HG03095 (cell line): Measurements from ENCODE around the gene ADAM33.

Source experiments
- ATAC-seq: cut with Tn5 transposase; IDR thresholded peaks from one replicate; pipeline ENCODE4 v1.9.1; 2021; ENCODE audit warnings: moderate library complexity; ENCODE audit not compliant: unreplicated experiment

Gene ADAM33

DNA sequence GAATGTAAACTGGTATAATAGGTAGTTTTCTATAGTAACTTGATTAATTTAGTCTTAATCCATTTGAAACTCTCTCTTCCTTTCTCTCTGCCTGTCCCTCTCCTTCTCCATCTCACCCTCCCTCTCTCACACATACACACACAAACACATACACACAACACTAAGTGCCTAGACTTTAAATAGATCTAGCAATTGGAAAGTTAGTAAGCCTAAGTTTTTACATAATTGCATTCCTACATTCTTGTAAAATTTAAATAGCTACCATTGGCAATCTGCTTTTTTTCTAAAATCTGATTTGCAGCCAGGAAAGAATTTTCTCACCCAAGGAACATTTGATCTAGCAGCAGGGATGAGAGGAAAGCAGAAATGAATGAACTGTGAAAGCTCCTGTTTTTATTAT lies 34.3 kb downstream of the ADAM33 start:
- no peak for ATAC-seq

DNA sequence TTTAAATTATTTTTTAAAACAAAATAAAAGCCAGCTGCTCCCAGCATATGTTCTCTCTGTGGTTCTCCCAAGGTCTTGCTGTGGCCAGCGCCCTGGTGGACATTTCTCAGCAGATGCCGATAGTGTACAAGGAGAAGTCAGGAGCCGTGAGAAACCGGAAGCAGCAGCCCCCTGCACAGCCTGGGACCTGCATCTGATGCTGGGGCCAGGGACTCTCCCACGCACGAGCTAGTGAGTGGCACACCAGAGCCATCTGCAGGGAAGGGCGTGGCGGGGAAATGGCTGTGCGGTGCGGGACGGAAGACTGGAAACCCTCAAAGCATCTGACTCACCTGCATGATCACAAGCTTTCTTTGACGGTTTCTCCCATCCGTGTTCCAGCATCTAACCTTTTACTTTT lies 35.2 kb downstream of the ADAM33 start:
- ATAC-seq = no peak

DNA sequence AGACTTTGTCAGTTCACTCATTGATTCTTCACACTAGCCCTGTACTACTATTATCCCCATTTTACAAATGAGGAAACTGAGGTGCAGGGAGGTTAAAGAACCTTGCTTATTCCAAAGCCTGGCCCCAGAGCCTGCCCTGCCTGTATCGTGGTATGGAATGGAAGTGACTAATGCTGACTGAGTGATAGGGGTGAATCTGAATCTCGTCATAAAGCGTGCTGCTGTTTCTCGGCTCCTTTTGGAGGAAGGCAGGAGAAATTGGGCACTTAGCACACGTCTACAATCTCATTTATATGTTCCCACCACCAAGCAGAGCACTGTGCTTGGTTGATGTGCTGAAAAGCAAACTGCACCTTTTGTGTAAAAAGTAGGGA lies 35.8 kb downstream of the ADAM33 start:
- no peak for ATAC-seq

DNA sequence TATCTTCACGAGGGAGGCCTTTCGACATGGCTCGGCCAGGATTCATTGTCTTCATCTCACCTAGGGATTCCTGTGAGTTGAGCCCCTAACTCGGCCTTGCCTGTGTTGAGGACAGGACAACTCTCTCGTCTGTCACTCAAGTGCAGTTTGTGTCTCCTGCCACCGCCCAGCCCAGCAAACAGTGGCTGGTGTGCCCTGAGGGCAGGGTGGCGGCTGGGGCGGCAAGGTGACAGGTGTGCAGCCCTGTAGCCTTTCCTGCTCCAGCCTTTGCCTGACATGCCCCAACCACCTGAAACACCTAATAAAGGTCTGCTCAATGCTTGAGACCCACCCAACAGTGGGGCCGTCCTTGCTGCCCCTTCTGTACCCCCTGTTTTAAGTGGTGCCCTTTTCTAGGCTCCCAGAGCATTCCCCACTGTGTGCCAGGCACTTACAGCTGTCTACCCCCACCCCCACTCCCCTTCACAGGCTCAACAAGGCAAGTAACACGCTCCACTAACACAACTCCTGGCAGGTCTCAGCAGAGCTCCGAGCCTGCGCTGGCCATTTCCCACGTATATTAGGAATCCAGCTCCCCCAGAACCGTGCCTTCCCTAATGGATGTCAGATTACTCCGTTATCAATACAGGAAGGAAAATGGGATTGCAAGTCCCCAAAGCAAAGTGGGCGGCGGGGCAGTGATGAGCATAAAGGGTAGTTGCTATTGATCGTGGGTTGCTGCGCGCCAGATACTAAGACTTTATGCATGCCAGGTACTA lies 36.3 kb downstream of the ADAM33 start:
- ATAC-seq = no peak

DNA sequence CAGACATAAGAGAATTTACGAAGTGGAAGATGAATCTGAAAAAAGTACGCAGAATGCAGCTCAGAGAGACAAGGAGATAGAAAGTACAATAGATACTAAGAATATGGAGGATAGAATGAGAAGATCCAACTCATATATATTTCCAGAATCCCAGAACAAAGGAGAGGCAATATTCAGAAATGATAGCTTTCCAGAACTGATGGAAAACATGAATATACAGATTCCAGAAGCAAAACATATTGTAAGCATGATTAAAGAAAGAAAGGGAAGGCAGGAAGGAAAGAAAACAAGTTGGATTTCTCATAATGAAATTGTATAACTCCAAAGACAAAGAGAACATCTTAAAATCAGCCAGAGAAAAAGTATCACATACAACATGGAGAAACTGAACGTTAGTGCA lies 41.6 kb downstream of the ADAM33 start:
- ATAC-seq = no peak

DNA sequence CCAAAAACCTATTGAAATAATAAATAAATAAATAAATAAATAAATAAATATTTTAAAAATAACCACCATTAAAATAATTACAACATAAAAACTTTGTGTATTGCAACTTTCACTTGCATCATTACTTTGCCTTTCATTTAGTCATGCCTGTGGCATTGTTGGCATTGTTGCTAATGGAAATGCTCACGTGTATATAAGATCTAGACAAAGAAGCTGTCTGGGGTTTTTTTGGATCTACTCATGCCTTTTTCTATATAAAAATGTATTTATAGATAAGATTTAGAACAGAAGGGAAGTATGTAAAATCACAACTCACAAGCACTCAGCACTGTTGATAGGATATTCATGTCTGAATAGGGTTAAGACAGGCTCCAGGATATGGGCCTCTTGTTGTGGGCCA lies 46.5 kb downstream of the ADAM33 start:
- no peak for ATAC-seq

DNA sequence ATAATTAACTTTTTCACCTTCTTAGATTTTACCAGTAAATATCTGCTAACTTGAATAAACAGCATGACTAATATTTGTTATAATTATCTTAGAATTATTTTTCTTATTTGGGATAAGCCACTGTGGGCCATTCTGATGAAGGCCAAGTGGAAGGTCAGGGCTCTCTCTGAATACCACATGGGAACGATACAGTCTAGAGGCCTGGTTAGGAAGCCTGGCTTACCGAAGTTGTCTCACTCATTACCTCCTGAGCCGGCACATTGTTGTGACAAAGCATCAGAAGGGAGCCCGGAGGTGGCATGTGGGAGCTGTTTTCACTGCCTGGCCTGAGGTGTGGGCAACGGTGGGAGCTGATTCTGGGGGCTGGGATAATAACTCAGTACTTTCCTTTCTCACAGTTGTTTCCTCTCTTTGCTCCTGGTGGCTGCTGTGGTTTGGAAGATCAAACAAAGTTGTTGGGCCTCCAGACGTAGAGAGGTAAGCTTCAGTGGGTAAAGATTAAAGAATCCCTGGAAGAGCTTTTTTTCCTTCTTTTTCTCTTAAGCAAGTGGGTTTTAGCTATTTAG lies 47.8 kb downstream of the ADAM33 start:
- no peak for ATAC-seq

DNA sequence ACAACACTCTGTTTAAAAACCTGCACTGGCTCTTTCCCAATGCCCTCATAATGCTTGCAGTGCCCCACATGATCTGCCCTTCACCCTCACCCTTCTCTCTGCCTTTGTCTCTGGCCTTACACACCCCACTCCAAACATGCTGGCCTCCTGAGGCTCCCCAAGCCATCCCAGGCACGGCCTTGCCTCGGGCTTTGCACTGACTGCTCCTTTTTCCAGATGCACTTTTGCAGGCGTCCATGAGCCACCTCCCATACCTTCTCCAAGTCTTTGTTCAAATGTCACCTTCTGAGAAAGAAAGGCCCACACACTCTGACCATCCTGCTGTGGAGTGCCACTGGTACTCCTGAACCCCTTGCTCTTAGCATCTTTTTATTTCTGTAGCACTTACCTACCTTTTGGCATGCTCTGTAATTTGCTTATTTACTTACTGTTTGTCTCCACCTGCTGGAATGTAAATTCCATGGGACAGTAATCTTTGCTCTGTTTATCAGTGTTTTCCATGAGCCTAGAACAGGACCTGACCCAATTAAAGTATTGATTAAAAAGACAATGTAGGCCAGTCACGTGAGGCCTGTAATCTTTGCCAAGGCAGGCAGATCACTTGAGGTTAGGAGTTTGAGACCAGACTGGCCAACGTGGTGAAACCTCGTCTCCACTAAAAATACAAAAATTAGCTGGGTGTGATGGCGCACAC lies 49.4 kb downstream of the ADAM33 start:
- ATAC-seq = no peak

DNA sequence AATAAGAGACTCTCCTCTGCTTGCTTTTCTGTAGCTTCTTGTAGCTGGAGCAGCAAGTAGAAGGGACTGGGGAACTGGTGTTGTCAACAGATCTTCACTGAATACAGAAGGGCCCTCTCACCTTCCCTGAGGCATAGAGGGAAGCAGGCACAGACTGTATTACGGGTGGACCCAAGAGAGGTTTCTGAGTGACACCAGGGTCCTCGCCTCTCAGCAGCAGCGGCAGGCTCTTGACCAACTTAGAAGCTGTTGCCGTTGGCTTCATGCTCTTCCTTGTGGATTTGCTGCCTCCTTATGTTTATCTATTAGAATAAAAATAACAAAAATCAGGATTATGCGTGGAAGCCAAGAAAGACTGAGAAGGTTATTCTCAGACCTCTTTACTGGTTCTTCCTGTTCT lies 50.3 kb downstream of the ADAM33 start:
- no peak for ATAC-seq

DNA sequence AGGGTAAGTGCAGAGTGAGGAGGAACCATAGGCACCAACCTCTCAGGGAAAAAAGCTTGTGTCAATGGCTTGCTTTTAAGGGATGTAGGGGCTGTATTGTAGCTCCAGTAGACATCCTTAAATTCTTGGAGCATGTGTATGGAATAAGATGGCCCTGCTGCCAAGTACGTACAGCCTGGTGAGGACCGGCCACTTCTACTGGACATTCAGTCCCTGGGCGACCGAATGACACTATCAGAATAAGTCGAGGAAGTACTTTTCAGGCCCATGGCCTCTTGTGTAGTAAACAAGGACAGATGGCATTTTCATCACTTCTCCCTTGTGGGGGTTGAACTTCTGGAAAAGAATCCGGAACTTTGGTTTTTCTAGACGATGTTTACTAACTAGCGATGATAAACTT lies 51.4 kb downstream of the ADAM33 start:
- no peak for ATAC-seq

DNA sequence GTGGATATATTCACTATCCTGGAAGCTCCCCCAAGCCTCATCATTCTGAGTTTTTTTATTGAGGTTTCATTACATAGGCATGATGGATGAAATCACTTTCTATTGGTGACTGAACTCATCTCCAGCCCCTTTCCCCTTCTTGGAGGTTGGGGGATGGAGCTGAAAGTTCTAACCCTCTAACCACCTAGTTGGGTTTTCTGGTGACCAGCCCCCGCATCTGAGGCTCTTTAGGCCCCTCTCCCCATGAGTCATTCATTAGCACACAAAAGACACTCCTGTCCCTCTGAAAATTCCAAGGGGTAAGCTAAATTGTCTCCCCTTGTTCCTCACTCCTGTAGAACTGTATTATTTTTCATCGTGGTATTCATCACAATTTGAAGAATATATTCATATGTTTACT lies 51.9 kb downstream of the ADAM33 start:
- no peak for ATAC-seq

DNA sequence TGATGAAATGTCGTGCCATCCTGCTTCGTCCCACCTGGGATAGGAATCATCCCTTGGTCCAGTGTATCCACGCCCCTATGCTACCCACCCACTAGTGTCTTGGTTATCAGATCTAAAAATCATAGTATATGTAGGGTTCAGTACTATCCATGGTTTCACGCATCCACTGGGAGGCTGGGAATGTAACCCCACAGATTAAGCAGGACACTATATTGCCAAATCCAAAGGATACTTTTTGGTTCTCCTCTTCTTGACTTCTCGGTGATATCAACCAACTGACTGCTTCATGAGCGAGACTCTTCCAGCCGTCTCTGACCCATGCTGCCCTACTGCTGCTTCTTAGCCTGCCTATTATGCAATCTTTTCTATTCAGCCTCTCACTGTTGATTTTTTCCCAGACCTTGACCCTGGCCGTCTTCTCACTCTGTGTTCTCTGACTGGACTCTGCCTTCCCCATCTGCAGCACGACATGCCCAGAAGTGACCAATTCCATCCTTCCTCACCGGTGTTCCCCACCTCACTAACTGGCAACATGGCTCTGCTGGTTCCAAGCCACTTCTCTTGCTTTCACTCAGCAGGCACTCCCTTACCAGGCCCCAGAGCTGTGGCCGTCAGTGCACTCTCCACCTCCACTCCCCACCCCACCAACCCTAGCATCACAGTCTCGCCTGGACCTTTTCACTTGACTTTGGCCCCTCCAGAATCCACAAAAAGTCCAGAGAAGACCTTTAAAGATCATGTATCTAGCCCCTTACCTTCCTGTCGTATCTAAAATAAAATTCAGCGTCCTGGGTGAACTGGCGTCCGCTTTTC lies 53.1 kb downstream of the ADAM33 start:
- ATAC-seq = no peak

DNA sequence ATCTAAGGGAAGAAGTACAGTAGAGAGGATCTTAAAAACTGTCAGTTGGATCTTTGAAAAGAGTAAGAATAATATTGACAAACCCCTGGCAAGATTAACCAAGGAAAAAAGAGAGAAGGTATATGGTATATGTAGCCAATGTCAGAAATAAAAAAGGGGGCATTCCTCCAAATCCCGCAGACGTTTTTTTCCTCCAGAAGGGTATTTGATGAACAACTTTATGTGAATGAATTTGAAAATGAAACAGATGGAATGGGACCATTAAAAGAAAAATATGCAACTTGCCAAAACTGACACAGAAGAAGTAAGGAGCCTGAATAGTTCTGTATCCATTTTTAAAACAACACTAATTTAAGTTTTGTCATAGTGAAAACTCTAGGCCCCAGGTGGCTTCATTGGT lies 54.3 kb downstream of the ADAM33 start:
- no peak for ATAC-seq

DNA sequence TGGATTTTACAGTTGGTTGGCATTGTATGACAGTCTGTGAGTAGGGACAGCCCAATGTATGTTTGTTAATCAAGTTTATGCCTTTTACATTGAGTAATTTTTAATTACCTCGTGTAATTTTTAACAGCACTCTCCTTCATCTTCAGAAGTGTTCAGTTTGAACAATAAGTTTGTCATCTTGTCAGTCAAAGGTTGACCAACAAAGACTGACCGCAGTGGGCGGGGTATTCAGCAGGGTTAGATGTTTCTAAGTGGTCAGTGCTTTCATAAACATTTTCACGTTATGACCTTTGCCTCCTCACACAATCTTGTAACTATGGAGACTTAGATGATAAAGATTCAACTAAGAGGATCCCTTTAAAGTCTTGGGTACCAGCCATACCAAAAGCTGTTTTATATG lies 59.4 kb downstream of the ADAM33 start:
- ATAC-seq = no peak

DNA sequence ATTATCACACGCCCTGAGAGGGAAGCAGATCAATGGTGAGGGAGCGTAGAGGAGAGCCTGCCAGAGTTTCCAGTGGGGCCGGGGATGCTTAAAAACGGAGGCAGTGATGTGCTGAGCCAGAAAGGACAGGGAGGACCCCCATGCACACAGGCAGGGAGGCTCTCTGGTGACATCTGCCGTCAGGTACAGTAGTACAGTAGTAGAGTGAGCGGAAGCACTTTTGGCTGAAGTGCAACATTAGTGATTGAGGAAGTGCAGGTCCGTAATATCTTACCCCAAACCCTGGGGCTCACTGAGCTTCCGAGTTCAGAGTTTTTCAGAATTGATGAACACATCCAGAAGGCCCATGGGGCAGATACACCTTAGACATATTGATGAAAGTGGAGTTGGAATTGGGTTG lies 60.7 kb downstream of the ADAM33 start:
- no peak for ATAC-seq
